SK-N-MC (cell line): ENCODE results near the gene OR5K2.
A peak's percentile ranks its signal among the peaks of the same experiment; 100 is the strongest.

Experiments
- EZH2 ChIP-seq: fragments of 200-600 bp; sonication (generic); IDR thresholded peaks from one replicate; pipeline ENCODE4 v1.6.1; 2017; ENCODE audit warnings: antibody characterized with exemption
- FOXP2 ChIP-seq: optimal IDR thresholded peaks from 2 replicates; pipeline ENCODE3; 2011; ENCODE audit warnings: mild to moderate bottlenecking, moderate library complexity; ENCODE audit not compliant: insufficient read depth; ENCODE audit errors: extremely low read length, control extremely low read depth
- POLR2AphosphoS5 ChIP-seq: IDR thresholded peaks from 2 replicates; pipeline ENCODE4 v1.6.1; 2012; ENCODE audit warnings: mild to moderate bottlenecking, low read depth, low read length, borderline replicate concordance

GRCh38 chr3:98522544-98523281 lies 25.2 kb downstream of the OR5K2 start, which contains the start of gene CLDND1:
- TF ChIP-seq POLR2AphosphoS5 (peak; percentile 87), EZH2 (no peak), FOXP2 (no peak)
